HUES6 (cell line): Measurements from ENCODE around the gene BTRC.
"Not testable (repeated sequence)": the region's sequence is repeated elsewhere in the genome, so short reads cannot be mapped to it uniquely, and the experiment has no call there.

Experiments used
- H3K27ac ChIP-seq: 2 replicates; pipeline ENCODE4 v1.7.0; 2013; ENCODE audit warnings: low read depth, mild to moderate bottlenecking, low read length, inconsistent platforms
- H3K27me3 ChIP-seq: 2 replicates; pipeline ENCODE4 v1.6.1; 2013; ENCODE audit warnings: low read length; ENCODE audit not compliant: control insufficient read depth, insufficient read depth
- H3K36me3 ChIP-seq: 2 replicates; pipeline ENCODE4 v1.6.1; 2013; ENCODE audit warnings: low read length; ENCODE audit not compliant: control insufficient read depth, insufficient read depth
- H3K4me1 ChIP-seq: 2 replicates; pipeline ENCODE4 v1.6.1; 2013; ENCODE audit warnings: low read length; ENCODE audit not compliant: control insufficient read depth, insufficient read depth
- H3K4me3 ChIP-seq: 2 replicates; pipeline ENCODE4 v1.5.1; 2013; ENCODE audit warnings: low read depth, low read length
- H3K9ac ChIP-seq: one replicate; pipeline ENCODE4 v1.6.1; 2013; ENCODE audit warnings: mild to moderate bottlenecking, low read length
- H3K9me3 ChIP-seq: 2 replicates; pipeline ENCODE4 v1.6.1; 2013; ENCODE audit warnings: low read depth, low read length; ENCODE audit not compliant: control insufficient read depth, insufficient read depth

Gene BTRC

GRCh38 chr10:101351017-101351416 is 2.9 kb upstream of the BTRC start:
- Histone ChIP-seq H3K27me3 (peaks cover 8% of the 10 kb centered on the region; the same call in 1 of the 2 replicates), H3K4me1 (peaks cover 13% of the 10 kb centered on the region; the same call in 1 of the 2 replicates), H3K4me3 (no peak overlapping the region)

GRCh38 chr10:101351477-101351876 is 2.5 kb upstream of the BTRC start:
- H3K4me3 ChIP-seq, result no peak overlapping the region
- H3K27me3 ChIP-seq, result peaks cover 8% of the 10 kb centered on the region; the same call in 1 of the 2 replicates
- no peak overlapping the region for H3K9ac ChIP-seq
- H3K4me1 ChIP-seq, result peaks cover 13% of the 10 kb centered on the region; the same call in 1 of the 2 replicates
- no peak overlapping the region for H3K27ac ChIP-seq
- H3K36me3 ChIP-seq, result no peaks in the 10 kb centered on the region
- no peaks in the 10 kb centered on the region for H3K9me3 ChIP-seq

More at GRCh38 chr10:101351017-101351416, 2.9 kb upstream of the BTRC start:
- Histone ChIP-seq H3K9me3 (no peaks in the 10 kb centered on the region), H3K9ac (no peak overlapping the region), H3K27ac (no peak overlapping the region), H3K36me3 (no peaks in the 10 kb centered on the region)

GRCh38 chr10:101352857-101353256 is 1.1 kb upstream of the BTRC start:
- H3K27ac ChIP-seq, H3K9ac ChIP-seq, H3K4me3 ChIP-seq, H3K36me3 ChIP-seq, H3K9me3 ChIP-seq, H3K27me3 ChIP-seq: not testable (repeated sequence)
- peaks cover 13% of the 10 kb centered on the region; the same call in 1 of the 2 replicates for H3K4me1 ChIP-seq

- peak overlapping the region; percentile 71 for H3K4me3 ChIP-seq
- H3K27me3 ChIP-seq, result peaks cover 5% of the 10 kb centered on the region; the same call in 1 of the 2 replicates
- no peaks in the 10 kb centered on the region for H3K9me3 ChIP-seq
- H3K9ac ChIP-seq, result peak overlapping the region; percentile 73
- peaks cover 17% of the 10 kb centered on the region; the same call in 1 of the 2 replicates for H3K4me1 ChIP-seq
- no peaks in the 10 kb centered on the region for H3K36me3 ChIP-seq
- peak overlapping the region; percentile 31; the same call in 1 of the 2 replicates for H3K27ac ChIP-seq
Observed at GRCh38 chr10:101354328-101355071, 535 bp downstream of the BTRC start.

GRCh38 chr10:101355072-101355706 is 1.2 kb downstream of the BTRC start:
- Histone ChIP-seq H3K27ac (no peak overlapping the region), H3K4me1 (peaks cover 17% of the 10 kb centered on the region; the same call in 1 of the 2 replicates), H3K27me3 (peaks cover 4% of the 10 kb centered on the region; the same call in 1 of the 2 replicates), H3K9me3 (no peaks in the 10 kb centered on the region), H3K4me3 (peak overlapping the region; percentile 71), H3K36me3 (no peaks in the 10 kb centered on the region), H3K9ac (peak overlapping the region; percentile 73)

GRCh38 chr10:101356132-101356531 is 2.2 kb downstream of the BTRC start:
- Histone ChIP-seq H3K27me3 (no peaks in the 10 kb centered on the region), H3K36me3 (no peaks in the 10 kb centered on the region), H3K9me3 (no peaks in the 10 kb centered on the region), H3K4me3 (no peak overlapping the region), H3K4me1 (peaks cover 17% of the 10 kb centered on the region; the same call in 1 of the 2 replicates), H3K27ac (no peak overlapping the region), H3K9ac (no peak overlapping the region)

GRCh38 chr10:101357958-101358357 is 4.0 kb downstream of the BTRC start:
- no peaks in the 10 kb centered on the region for H3K27me3 ChIP-seq
- no peak overlapping the region for H3K27ac ChIP-seq
- no peak overlapping the region for H3K4me3 ChIP-seq
- H3K4me1 ChIP-seq, result peaks cover 17% of the 10 kb centered on the region; the same call in 1 of the 2 replicates
- H3K9ac ChIP-seq, result no peak overlapping the region
- no peaks in the 10 kb centered on the region for H3K9me3 ChIP-seq
- no peaks in the 10 kb centered on the region for H3K36me3 ChIP-seq

GRCh38 chr10:101358706-101359300 is 4.8 kb downstream of the BTRC start:
- Histone ChIP-seq H3K4me1 (peaks cover 14% of the 10 kb centered on the region; the same call in 1 of the 2 replicates), H3K4me3 (no peak overlapping the region), H3K9me3 (no peaks in the 10 kb centered on the region), H3K36me3 (no peaks in the 10 kb centered on the region), H3K27me3 (no peaks in the 10 kb centered on the region), H3K27ac (no peak overlapping the region), H3K9ac (no peak overlapping the region)

- not testable (repeated sequence) for H3K4me1 ChIP-seq, H3K27me3 ChIP-seq, H3K27ac ChIP-seq, H3K4me3 ChIP-seq, H3K36me3 ChIP-seq, H3K9me3 ChIP-seq, H3K9ac ChIP-seq
Observed at GRCh38 chr10:101360090-101360489, 6.1 kb downstream of the BTRC start.

GRCh38 chr10:101360841-101361240 is 6.9 kb downstream of the BTRC start:
- H3K36me3 ChIP-seq, H3K27ac ChIP-seq, H3K9me3 ChIP-seq, H3K4me1 ChIP-seq, H3K4me3 ChIP-seq, H3K27me3 ChIP-seq, H3K9ac ChIP-seq: not testable (repeated sequence)
